HCT116 (cell line): ENCODE measurements around the gene MYLK3.

Experiments used
- CTCF ChIP-seq, 3 experiments: fragments of 200-600 bp in 1 of 3; sonication (generic) in 1 of 3; IDR thresholded peaks in 2 of 3; conservative IDR thresholded peaks in 1 of 3; 2 replicates each; pipeline ENCODE4 v1.5.1; 2012 to 2017; ENCODE audit warnings: low read depth in 2 of 3, low read length in 2 of 3, antibody characterized with exemption in 1 of 3, borderline replicate concordance in 1 of 3, control low read depth in 1 of 3, mild to moderate bottlenecking in 1 of 3, mixed read lengths in 1 of 3, mixed run types in 1 of 3, moderate library complexity in 1 of 3; ENCODE audit not compliant: insufficient read depth in 1 of 3
- EZH2 ChIP-seq: fragments of 200-600 bp; sonication (generic); IDR thresholded peaks from 2 replicates; pipeline ENCODE4 v1.6.1; 2017; ENCODE audit warnings: antibody characterized with exemption, mixed run types
- EZH2phosphoT487 ChIP-seq: fragments of 200-600 bp; IDR thresholded peaks from 2 replicates; pipeline ENCODE4 v1.6.1; 2018; ENCODE audit warnings: antibody characterized with exemption, borderline replicate concordance
- JUND ChIP-seq: IDR thresholded peaks from 2 replicates; pipeline ENCODE4 v1.6.1; 2012
- MAX ChIP-seq: IDR thresholded peaks from 2 replicates; pipeline ENCODE4 v1.6.1; 2012
- POLR2A ChIP-seq: IDR thresholded peaks from 2 replicates; pipeline ENCODE4 v1.7.0; 2011; ENCODE audit warnings: borderline replicate concordance; ENCODE audit not compliant: insufficient read depth, insufficient read length; ENCODE audit errors: extremely low read depth
- POLR2AphosphoS5 ChIP-seq: IDR thresholded peaks from 2 replicates; pipeline ENCODE4 v1.6.1; 2011; ENCODE audit warnings: mild to moderate bottlenecking, low read depth, low read length, moderate library complexity
- RAD21 ChIP-seq: IDR thresholded peaks from 2 replicates; pipeline ENCODE4 v1.6.1; 2012; ENCODE audit warnings: low read depth, mild to moderate bottlenecking
- SIN3A ChIP-seq: IDR thresholded peaks from 2 replicates; pipeline ENCODE4 v1.6.1; 2012; ENCODE audit warnings: low read depth
- SRF ChIP-seq: IDR thresholded peaks from 2 replicates; pipeline ENCODE4 v1.6.1; 2012; ENCODE audit warnings: low read depth
- TCF7L2 ChIP-seq: IDR thresholded peaks from 2 replicates; pipeline ENCODE4 v1.7.0; 2011; ENCODE audit warnings: borderline replicate concordance, inconsistent platforms; ENCODE audit not compliant: insufficient read depth, insufficient read length; ENCODE audit errors: extremely low read depth
- TF ChIP-seq, protein P1 (sequence below): IDR thresholded peaks from 2 replicates; pipeline ENCODE4 v1.6.1; 2012; ENCODE audit warnings: low read depth

DNA sequence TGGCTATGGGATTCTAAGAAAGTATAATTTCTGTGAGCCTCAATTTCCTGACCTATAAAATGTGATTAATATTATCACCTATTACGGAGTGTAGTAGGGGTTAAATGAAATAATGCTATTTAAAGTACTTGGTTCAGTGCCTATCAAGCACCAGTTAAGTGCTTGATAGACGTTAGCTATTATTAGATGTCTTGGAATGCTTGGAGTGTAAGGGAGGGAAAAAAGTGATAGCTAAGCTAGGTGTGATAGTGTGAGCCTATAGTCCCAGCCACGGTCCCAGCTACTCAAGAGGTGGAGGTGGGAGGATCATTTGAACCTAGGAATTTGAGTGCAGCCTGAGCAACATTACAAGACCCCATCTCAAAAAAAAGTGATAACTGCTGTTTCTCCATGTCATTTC is 51.2 kb downstream of the MYLK3 start:
- TF ChIP-seq POLR2AphosphoS5 (no peak), CTCF (IDR thresholded peaks at IDR 0.05 in 2 of 3, conservative IDR thresholded peaks at IDR 0.05 in 1 of 3; ENCODE audit: borderline replicate concordance in 1 of 3, insufficient read depth in 1 of 3, low read depth in 2 of 3, low read length in 2 of 3) (no peak), EZH2phosphoT487 (no peak), RAD21 (no peak), JUND (no peak), TCF7L2 (no peak), SRF (no peak), POLR2A (no peak), SIN3A (no peak), MAX (no peak), EZH2 (no peak)
- TF ChIP-seq, protein P1, sequence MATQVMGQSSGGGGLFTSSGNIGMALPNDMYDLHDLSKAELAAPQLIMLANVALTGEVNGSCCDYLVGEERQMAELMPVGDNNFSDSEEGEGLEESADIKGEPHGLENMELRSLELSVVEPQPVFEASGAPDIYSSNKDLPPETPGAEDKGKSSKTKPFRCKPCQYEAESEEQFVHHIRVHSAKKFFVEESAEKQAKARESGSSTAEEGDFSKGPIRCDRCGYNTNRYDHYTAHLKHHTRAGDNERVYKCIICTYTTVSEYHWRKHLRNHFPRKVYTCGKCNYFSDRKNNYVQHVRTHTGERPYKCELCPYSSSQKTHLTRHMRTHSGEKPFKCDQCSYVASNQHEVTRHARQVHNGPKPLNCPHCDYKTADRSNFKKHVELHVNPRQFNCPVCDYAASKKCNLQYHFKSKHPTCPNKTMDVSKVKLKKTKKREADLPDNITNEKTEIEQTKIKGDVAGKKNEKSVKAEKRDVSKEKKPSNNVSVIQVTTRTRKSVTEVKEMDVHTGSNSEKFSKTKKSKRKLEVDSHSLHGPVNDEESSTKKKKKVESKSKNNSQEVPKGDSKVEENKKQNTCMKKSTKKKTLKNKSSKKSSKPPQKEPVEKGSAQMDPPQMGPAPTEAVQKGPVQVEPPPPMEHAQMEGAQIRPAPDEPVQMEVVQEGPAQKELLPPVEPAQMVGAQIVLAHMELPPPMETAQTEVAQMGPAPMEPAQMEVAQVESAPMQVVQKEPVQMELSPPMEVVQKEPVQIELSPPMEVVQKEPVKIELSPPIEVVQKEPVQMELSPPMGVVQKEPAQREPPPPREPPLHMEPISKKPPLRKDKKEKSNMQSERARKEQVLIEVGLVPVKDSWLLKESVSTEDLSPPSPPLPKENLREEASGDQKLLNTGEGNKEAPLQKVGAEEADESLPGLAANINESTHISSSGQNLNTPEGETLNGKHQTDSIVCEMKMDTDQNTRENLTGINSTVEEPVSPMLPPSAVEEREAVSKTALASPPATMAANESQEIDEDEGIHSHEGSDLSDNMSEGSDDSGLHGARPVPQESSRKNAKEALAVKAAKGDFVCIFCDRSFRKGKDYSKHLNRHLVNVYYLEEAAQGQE: no peak
